Right lobe of liver (tissue), 6 donors: ENCODE measurements around the gene CLEC16A. TPM values are rescaled to one million over a fixed set of nuclear protein-coding genes. Genes with fewer than 3 reads are reported as not detected.

Experiments used
- ATAC-seq, 4 donors: fragments of 200-7000 bp; cut with Tn5 transposase; one replicate each; pipeline ENCODE4 v1.9.1; 2020; ENCODE audit warnings: mild to moderate bottlenecking in 4 of 4, moderate library complexity in 4 of 4
- DNase-seq, 3 donors: peaks; one replicate each; pipeline ENCODE4 v3.0.0-alpha.2; 2020
- H3K27ac ChIP-seq, 3 donors: fragments of 200-600 bp; one replicate each; pipeline ENCODE4 v1.8.0; 2022
- H3K27me3 ChIP-seq, 2 donors: fragments of 200-600 bp; one replicate each; pipeline ENCODE4 v1.8.0; 2022
- H3K36me3 ChIP-seq, 4 donors: fragments of 200-600 bp; sonication (generic) in 1 of 4; one replicate each; pipeline versions ENCODE4 v1.5.1 to v1.8.0; 2017 to 2022; ENCODE audit warnings: control low read depth in 1 of 4
- H3K4me1 ChIP-seq, 4 donors: fragments of 200-600 bp; sonication (generic) in 1 of 4; one replicate each; pipeline versions ENCODE4 v1.5.1 to v1.8.0; 2017 to 2022; ENCODE audit warnings: control low read depth in 1 of 4
- H3K4me3 ChIP-seq, 3 donors: fragments of 200-600 bp; one replicate each; pipeline ENCODE4 v1.8.0; 2022
- H3K9me3 ChIP-seq, 4 donors: fragments of 200-600 bp; sonication (generic) in 1 of 4; one replicate each; pipeline versions ENCODE4 v1.5.1 to v1.8.0; 2017 to 2022; ENCODE audit warnings: control low read depth in 1 of 4
- POLR2A ChIP-seq: fragments of 450-650 bp; IDR thresholded peaks from one replicate; pipeline ENCODE4 v1.6.1; 2017; ENCODE audit warnings: antibody characterized with exemption, mild to moderate bottlenecking
- WGBS: methylation state at CpG from one replicate; pipeline ENCODE4 v1.1.6; 2018; ENCODE audit warnings: low coverage, low lambda C conversion rate; ENCODE audit not compliant: insufficient coverage; ENCODE audit errors: missing lambda C conversion rate; 5-methylcytosine and 5-hydroxymethylcytosine counted together
- intact Hi-C, 2 donors: fragments of 100-400 bp; cut with DNase I; formaldehyde crosslinking; loops; one replicate each; pipeline versions ENCODE4 v1.11.2 to v1.14.1; 2022
- total RNA-seq, 6 experiments: library from RNA; depleted of rRNA in 2 of 6; stranded (reverse); fragments of >200 nt in 2 of 6; fragmentation: NEBNext Ultra II Directional in 3 of 6; extraction: Animal tissue kit (Norgen Biotek cat#: 25700) in 3 of 6; gene quantifications; one replicate each; pipeline versions ENCODE4 v1.1.0 to v1.2.4, GENCODE V29; 2016 to 2023
- TF ChIP-seq, protein P1 (sequence below), 4 donors: fragments of 200-600 bp in 3 of 4; fragments of 450-650 bp in 1 of 4; IDR thresholded peaks; one replicate each; pipeline versions ENCODE4 v1.5.1 to v1.8.0; 2016 to 2022; ENCODE audit warnings: antibody characterized with exemption in 4 of 4, mild to moderate bottlenecking in 2 of 4
- donor health status: DM: no; HTN: yes; CAD: no.
- donor health status: DM: no; HTN: no; CAD: no.
- donor health status: DM: no; HTN: no; CAD: no.
- donor health status: DM: no; HTN: yes; CAD: no.
- donor health status: DM: no; HTN: yes; CAD: no.

Gene CLEC16A
- total RNA-seq, 6 experiments from 2014 or later: 15.2 to 25.9 (median 19.8) TPM

- ATAC-seq (no peak), DNase-seq (no peak)
- Histone ChIP-seq H3K4me1 (no peaks in the 10 kb centered on the region), H3K36me3 (peaks cover 0 to 2% (median 0%) of the 10 kb centered on the region in 4 donors), H3K27ac (no peak overlapping the region), H3K27me3 (no peaks in the 10 kb centered on the region), H3K9me3 (no peaks in the 10 kb centered on the region), H3K4me3 (no peak overlapping the region)
- intact Hi-C loops: no loop called here
- TF ChIP-seq POLR2A: no peak
- TF ChIP-seq, protein P1, sequence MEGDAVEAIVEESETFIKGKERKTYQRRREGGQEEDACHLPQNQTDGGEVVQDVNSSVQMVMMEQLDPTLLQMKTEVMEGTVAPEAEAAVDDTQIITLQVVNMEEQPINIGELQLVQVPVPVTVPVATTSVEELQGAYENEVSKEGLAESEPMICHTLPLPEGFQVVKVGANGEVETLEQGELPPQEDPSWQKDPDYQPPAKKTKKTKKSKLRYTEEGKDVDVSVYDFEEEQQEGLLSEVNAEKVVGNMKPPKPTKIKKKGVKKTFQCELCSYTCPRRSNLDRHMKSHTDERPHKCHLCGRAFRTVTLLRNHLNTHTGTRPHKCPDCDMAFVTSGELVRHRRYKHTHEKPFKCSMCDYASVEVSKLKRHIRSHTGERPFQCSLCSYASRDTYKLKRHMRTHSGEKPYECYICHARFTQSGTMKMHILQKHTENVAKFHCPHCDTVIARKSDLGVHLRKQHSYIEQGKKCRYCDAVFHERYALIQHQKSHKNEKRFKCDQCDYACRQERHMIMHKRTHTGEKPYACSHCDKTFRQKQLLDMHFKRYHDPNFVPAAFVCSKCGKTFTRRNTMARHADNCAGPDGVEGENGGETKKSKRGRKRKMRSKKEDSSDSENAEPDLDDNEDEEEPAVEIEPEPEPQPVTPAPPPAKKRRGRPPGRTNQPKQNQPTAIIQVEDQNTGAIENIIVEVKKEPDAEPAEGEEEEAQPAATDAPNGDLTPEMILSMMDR (IDR thresholded peaks at IDR 0.05): no peak
- 61% methylated on average over 8 of the region's 8 CpGs for WGBS
These were observed 149.9 kb downstream of the CLEC16A start for GRCh38 chr16:11094075-11094856.

- ATAC-seq (no peak), DNase-seq (no peak)
- no peak for TF ChIP-seq POLR2A
- Histone ChIP-seq H3K27me3 (no peaks in the 10 kb centered on the region), H3K4me3 (no peak overlapping the region), H3K36me3 (peaks cover 0 to 2% (median 0%) of the 10 kb centered on the region in 4 donors), H3K4me1 (no peaks in the 10 kb centered on the region), H3K27ac (no peak overlapping the region), H3K9me3 (no peaks in the 10 kb centered on the region)
- intact Hi-C loops: no loop called here
- WGBS: 90% methylated on average over 9 of the region's 10 CpGs
These were observed 150.6 kb downstream of the CLEC16A start for GRCh38 chr16:11094857-11095565.

DNA sequence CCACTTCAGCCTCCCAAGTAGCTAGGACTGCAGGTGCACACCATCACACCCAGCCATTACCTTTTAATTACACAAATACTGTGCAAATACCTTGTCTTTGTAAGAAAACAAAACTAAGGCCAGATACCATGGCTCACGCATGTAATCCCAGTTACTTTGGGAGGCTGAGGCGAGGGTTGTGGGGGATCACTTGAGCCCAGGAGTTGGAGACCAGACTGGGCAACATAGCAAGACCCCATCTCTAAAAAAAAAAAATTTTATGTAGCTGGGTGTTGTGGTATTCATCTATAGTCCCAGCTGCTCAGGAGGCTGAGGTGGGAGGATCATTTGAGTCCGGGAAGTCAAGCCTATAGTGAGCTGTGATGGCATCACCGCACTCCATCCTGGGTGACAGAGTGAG is 151.6 kb downstream of the CLEC16A start:
- H3K27me3 ChIP-seq: no peaks in the 10 kb centered on the region
- TF ChIP-seq, protein P1 (IDR thresholded peaks at IDR 0.05): no peak
- no peak for TF ChIP-seq POLR2A
- DNase-seq: no peak
- no peak overlapping the region for H3K27ac ChIP-seq
- no peaks in the 10 kb centered on the region for H3K9me3 ChIP-seq
- WGBS: 93% methylated on average over 2 of the region's 4 CpGs
- peaks cover 0 to 2% (median 0%) of the 10 kb centered on the region in 4 donors for H3K36me3 ChIP-seq
- no peaks in the 10 kb centered on the region for H3K4me1 ChIP-seq
- intact Hi-C loops: no loop called here
- no peak for ATAC-seq
- no peak overlapping the region for H3K4me3 ChIP-seq

GRCh38 chr16:11097094-11097786 is 152.9 kb downstream of the CLEC16A start:
- intact Hi-C loops: no loop called here
- Histone ChIP-seq H3K9me3 (no peaks in the 10 kb centered on the region), H3K27ac (no peak overlapping the region), H3K4me1 (peaks cover 0 to 10% (median 0%) of the 10 kb centered on the region in 4 donors), H3K36me3 (peaks cover 0 to 2% (median 0%) of the 10 kb centered on the region in 4 donors), H3K27me3 (no peaks in the 10 kb centered on the region), H3K4me3 (no peak overlapping the region)
- DNase-seq (no peak), ATAC-seq (no peak)
- WGBS: 89% methylated on average over 8 of the region's 8 CpGs
- TF ChIP-seq, protein P1 (IDR thresholded peaks at IDR 0.05): no peak
- no peak for TF ChIP-seq POLR2A
